ENCODE measurements around the gene APOBEC2. TPM values are rescaled to one million over a fixed set of nuclear protein-coding genes. Genes with fewer than 3 reads are reported as not detected.

Gene APOBEC2
- total and polyA plus RNA-seq, 2 of the 4 experiments (the other 2 are of a cell fraction): not detected

GRCh38 chr6:41066867-41067304 is 13.9 kb downstream of the APOBEC2 start:
- ChIA-PET POLR2A (ENCODE audit: unreplicated experiment) (no interaction called here), CTCF (no interaction called here)
- Histone ChIP-seq H2BK20ac (ENCODE audit: low read depth, low read length) (no peak overlapping the region), H4K5ac (ENCODE audit: low read depth, low read length) (no peak overlapping the region), H3K9ac (ENCODE audit: low read depth, low read length) (no peak overlapping the region), H3K56ac (ENCODE audit: extremely low read depth, insufficient read depth, low read length) (no peak overlapping the region), H3K4me1 (ENCODE audit: control insufficient read depth, insufficient read depth, low read length) (no peaks in the 10 kb centered on the region), H2AFZ (replicated peaks; ENCODE audit: low read length, poor library complexity) (no peak overlapping the region), H3K27me3 (ENCODE audit: control insufficient read depth, insufficient read depth, low read length) (no peaks in the 10 kb centered on the region), H3K23ac (ENCODE audit: low read depth, low read length) (no peak overlapping the region), H3K4me2 (ENCODE audit: low read depth, low read length) (no peak overlapping the region), H3K9me3 (ENCODE audit: control insufficient read depth, insufficient read depth, low read length) (no peaks in the 10 kb centered on the region), H3K9me1 (ENCODE audit: insufficient read depth, low read length) (no peaks in the 10 kb centered on the region), H3K27ac (ENCODE audit: insufficient read depth, low read length) (no peak overlapping the region), H4K8ac (ENCODE audit: low read depth in 2 of 2, low read length in 2 of 2) (no peak overlapping the region), H3K79me1 (ENCODE audit: low read depth in 1 of 2, low read length in 2 of 2) (peaks cover 0 to 3% of the 10 kb centered on the region in 2 experiments; a peak in 1 of 4 replicates), H2BK120ac (ENCODE audit: low read depth, low read length) (no peak overlapping the region), H4K20me1 (ENCODE audit: insufficient read depth, low read length) (no peaks in the 10 kb centered on the region; the same call in 1 of the 2 replicates), H4K91ac (ENCODE audit: insufficient read depth, low read depth, low read length) (no peak overlapping the region), H2BK15ac (ENCODE audit: low read depth, low read length) (no peak overlapping the region), H2AK5ac (ENCODE audit: low read depth, low read length) (no peak overlapping the region), H3K4ac (ENCODE audit: low read depth, low read length) (no peak overlapping the region), H2BK5ac (ENCODE audit: low read depth, low read length, poor library complexity, severe bottlenecking) (no peak overlapping the region), H3K4me3 (ENCODE audit: insufficient read depth, low read depth, low read length) (no peak overlapping the region), H3K18ac (ENCODE audit: low read depth, low read length) (no peak overlapping the region), H3K14ac (replicated peaks; ENCODE audit: low read depth, low read length) (no peak overlapping the region), H3K36me3 (ENCODE audit: control insufficient read depth, insufficient read depth, low read length) (no peaks in the 10 kb centered on the region; the same call in 1 of the 2 replicates), H2AK9ac (replicated peaks; ENCODE audit: low read depth, low read length, poor library complexity) (no peak overlapping the region)
- dilution Hi-C loops (cut with HindIII; ENCODE audit: low sequenced_read_pairs, unreplicated experiment): no loop called here
- in situ Hi-C loops (cut with MboI; ENCODE audit: low sequenced_read_pairs): no loop called here
- DNase-seq (peak; percentile 84), ATAC-seq (ENCODE audit: low read depth) (peak; percentile 40; the same call in 1 of the 2 replicates)
- no CpG with 5 or more reads among the region's 3 CpGs for WGBS, 2 experiments (ENCODE audit: extremely low coverage in 2 of 2, insufficient read length in 1 of 2)
- intact Hi-C loops (cut with micrococcal nuclease): loop anchor here (1.0 to 10.0 kb wide), 6 partner anchors 39 to 1722 kb away; no protein-coding TSS in a partner anchor
- peak; percentile 78 for TF ChIP-seq RAD21 (IDR thresholded peaks at IDR 0.05; ENCODE audit: low read length)
- no peak for TF ChIP-seq POLR2A (IDR thresholded peaks at IDR 0.05; ENCODE audit: low read depth, low read length)
- peak; percentile 49 for TF ChIP-seq SMC3 (IDR thresholded peaks at IDR 0.05; ENCODE audit: low read depth, low read length)
- peak; percentile 24; the same call in 1 of the 2 replicates for TF ChIP-seq MAFK (IDR thresholded peaks at IDR 0.05; ENCODE audit: low read depth, low read length)
- peak; percentile 79 for TF ChIP-seq CTCF (conservative IDR thresholded peaks at IDR 0.05; ENCODE audit: low read depth, low read length)
- no TSS peak for BruUV-seq (replicated peaks)
